BLaER1 (cell line): ENCODE data around the gene PALLD.

ENCODE experiments used
- H3K27ac ChIP-seq: shearing (Covaris generic); formaldehyde crosslinking; 2 replicates; pipeline ENCODE4 v1.8.1; 2022
- H3K27me3 ChIP-seq: shearing (Covaris generic); formaldehyde crosslinking; 2 replicates; pipeline ENCODE4 v1.8.1; 2022
- H3K36me3 ChIP-seq: shearing (Covaris generic); formaldehyde crosslinking; 2 replicates; pipeline ENCODE4 v1.8.1; 2022
- H3K4me1 ChIP-seq: shearing (Covaris generic); formaldehyde crosslinking; 2 replicates; pipeline ENCODE4 v1.8.1; 2022
- H3K4me2 ChIP-seq: shearing (Covaris generic); formaldehyde crosslinking; 2 replicates; pipeline ENCODE4 v1.8.1; 2022
- H3K4me3 ChIP-seq: shearing (Covaris generic); formaldehyde crosslinking; 2 replicates; pipeline ENCODE4 v1.8.1; 2022
- H3K9ac ChIP-seq: shearing (Covaris generic); formaldehyde crosslinking; 2 replicates; pipeline ENCODE4 v1.8.1; 2022
- H3K9me3 ChIP-seq: shearing (Covaris generic); formaldehyde crosslinking; 2 replicates; pipeline ENCODE4 v1.8.1; 2022
- H4K20me1 ChIP-seq: shearing (Covaris generic); formaldehyde crosslinking; 2 replicates; pipeline ENCODE4 v1.8.1; 2022
- Cebpa-rat ChIP-seq: shearing (Covaris generic); IDR thresholded peaks from 2 replicates; pipeline ENCODE4 v1.8.1; 2022

Gene PALLD

DNA sequence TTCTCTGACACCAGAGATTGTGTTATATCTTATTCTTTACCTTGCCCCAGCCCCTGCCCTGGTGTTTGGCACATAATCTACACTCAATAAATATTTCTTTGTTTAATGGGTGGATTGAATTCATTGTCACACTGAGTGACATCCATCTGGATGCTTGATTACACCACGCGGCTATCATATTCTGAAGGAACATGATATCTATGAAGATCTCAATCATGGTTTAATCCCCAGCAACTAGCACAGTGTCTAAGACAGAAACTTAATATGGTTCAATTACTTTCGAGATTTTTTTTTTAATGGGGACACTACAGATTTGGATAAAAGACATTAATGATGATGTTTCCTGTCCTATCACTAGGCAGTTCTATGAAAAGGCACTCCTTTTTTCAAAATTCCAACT lies 246.3 kb downstream of the PALLD start:
- TF ChIP-seq Cebpa-rat: no peak
- Histone ChIP-seq H4K20me1 (no peaks in the 10 kb centered on the region), H3K9me3 (no peaks in the 10 kb centered on the region), H3K27me3 (no peaks in the 10 kb centered on the region), H3K27ac (no peak overlapping the region), H3K4me1 (no peaks in the 10 kb centered on the region), H3K4me3 (no peak overlapping the region), H3K36me3 (no peaks in the 10 kb centered on the region), H3K9ac (no peak overlapping the region), H3K4me2 (no peak overlapping the region)

- no peak overlapping the region for H3K4me2 ChIP-seq
- TF ChIP-seq Cebpa-rat: no peak
- H3K9me3 ChIP-seq: no peaks in the 10 kb centered on the region
Measured at GRCh38 chr4:168743601-168744000, 246.7 kb downstream of the PALLD start.

DNA sequence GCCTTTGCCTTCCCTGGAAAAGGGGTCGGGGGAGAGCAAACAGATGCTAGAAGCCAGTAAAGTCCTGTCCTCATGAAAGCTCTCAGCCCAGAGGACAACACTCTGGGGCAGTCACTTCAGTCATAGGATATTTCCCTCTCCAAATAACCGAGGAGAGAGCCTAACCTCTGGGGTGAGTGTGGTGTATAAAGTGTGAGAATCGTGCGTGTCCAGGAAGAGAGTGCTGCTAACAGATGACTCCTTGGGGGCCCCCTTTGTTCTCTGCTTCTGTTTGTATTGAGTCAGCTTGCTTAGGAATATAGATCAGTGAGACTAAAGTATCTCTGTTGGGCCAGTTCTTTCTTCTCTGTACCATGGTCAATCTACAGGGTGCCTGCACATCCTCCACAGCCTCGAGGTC lies 247.2 kb downstream of the PALLD start:
- Histone ChIP-seq H4K20me1 (no peaks in the 10 kb centered on the region), H3K4me2 (no peak overlapping the region), H3K9me3 (no peaks in the 10 kb centered on the region), H3K36me3 (no peaks in the 10 kb centered on the region), H3K9ac (no peak overlapping the region), H3K4me1 (no peaks in the 10 kb centered on the region), H3K27ac (no peak overlapping the region), H3K27me3 (no peaks in the 10 kb centered on the region), H3K4me3 (no peak overlapping the region)
- no peak for TF ChIP-seq Cebpa-rat

More at GRCh38 chr4:168743601-168744000, 246.7 kb downstream of the PALLD start:
- Histone ChIP-seq H3K4me3 (no peak overlapping the region), H3K4me1 (no peaks in the 10 kb centered on the region), H4K20me1 (no peaks in the 10 kb centered on the region), H3K9ac (no peak overlapping the region), H3K36me3 (no peaks in the 10 kb centered on the region), H3K27me3 (no peaks in the 10 kb centered on the region), H3K27ac (no peak overlapping the region)

- no peak overlapping the region for H3K9ac ChIP-seq
- H4K20me1 ChIP-seq: no peaks in the 10 kb centered on the region
- no peak overlapping the region for H3K4me3 ChIP-seq
- no peak overlapping the region for H3K27ac ChIP-seq
- no peak for TF ChIP-seq Cebpa-rat
- no peak overlapping the region for H3K4me2 ChIP-seq
- no peaks in the 10 kb centered on the region for H3K27me3 ChIP-seq
- H3K9me3 ChIP-seq: no peaks in the 10 kb centered on the region
- no peaks in the 10 kb centered on the region for H3K36me3 ChIP-seq
- no peaks in the 10 kb centered on the region for H3K4me1 ChIP-seq
Measured at GRCh38 chr4:168748807-168749206, 252.0 kb downstream of the PALLD start.

DNA sequence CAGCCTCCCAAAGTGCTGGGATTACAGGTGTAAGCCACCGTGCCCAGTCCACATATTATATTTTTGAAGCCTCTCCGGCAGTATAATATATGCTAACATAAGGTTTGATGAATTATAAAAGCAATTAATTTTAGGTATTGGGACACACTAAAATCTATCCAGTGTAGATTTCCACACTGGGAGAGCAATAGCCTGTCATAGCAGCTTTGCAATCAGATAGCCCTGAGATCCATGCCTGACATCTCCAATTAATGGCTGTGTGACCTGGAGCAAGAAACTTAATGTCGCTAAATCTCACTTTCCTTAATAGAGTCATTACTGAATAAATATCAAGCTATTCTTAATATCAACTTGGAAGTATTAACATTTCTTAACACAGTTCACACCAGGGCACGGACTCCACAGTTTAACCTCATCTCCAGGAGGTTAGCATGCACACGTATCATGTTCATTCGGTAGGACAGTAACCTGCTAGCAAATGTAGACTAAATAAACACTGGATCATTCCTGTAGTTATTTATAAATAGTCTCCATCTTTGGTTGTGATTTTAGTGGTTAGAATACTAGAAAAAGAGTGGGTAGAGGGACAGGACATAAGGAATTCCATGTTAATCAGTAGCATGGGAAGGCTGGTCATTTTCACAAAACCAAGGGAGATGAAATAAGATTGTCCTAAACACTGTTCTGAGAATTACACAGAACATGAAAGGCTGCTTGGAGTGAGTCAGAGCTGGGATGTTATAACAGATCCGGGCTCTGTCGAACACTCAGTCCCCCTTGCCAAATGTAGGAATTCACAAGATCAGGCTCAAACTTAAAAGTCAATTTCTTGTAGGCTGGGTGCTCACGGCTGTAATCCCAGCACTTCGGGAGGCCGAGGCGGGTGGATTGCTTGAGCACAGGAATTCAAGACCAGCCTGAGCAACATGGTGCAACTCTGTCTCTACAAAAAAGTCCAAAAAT lies 254.7 kb downstream of the PALLD start:
- no peak overlapping the region for H3K27ac ChIP-seq
- no peaks in the 10 kb centered on the region for H3K4me1 ChIP-seq
- no peak overlapping the region for H3K9ac ChIP-seq
- TF ChIP-seq Cebpa-rat: no peak
- H3K4me3 ChIP-seq: no peak overlapping the region
- no peak overlapping the region for H3K4me2 ChIP-seq
- no peaks in the 10 kb centered on the region for H4K20me1 ChIP-seq
- no peaks in the 10 kb centered on the region for H3K9me3 ChIP-seq
- H3K36me3 ChIP-seq: no peaks in the 10 kb centered on the region
- no peaks in the 10 kb centered on the region for H3K27me3 ChIP-seq

DNA sequence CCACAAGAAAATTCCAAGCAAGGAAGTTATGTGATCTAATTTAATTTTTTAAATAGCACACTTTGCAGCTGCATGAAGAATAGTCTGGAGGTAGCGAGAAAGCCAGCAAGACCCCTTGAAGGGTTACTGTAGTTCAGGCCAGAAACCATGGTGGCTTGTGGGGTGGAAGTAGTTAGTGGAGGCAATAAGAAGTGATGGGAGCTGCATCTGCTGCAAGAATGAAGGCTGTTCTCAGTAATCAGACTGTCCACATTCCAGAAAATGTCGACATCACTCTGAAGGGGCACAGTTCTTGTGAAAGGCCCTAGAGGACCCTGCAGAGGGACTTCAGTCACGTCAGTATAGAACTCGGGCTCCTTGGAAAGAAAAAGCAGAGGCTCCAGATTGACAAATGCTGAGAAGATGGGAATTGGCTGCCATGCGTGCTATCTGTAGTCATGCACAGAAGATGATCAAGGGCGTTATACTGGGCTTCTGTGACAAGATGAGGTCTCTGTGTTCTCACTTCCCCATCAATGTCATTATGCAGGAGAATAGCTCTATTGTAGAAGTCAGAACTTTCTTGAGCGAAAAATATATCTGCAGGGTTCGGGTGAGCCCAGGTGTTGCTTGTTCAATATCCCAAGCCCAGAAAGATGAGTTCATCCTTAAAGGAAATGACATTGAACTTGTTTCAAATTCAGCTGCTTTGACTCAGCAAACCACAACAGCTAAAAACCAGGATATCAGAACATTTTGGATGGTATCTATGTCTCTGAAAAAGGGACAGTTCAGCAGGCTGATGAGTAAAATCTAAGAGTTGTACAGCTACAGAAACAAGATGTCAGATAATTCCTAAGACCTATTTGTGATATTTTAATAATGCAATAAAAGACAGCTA lies 259.0 kb downstream of the PALLD start:
- H3K4me2 ChIP-seq: no peak overlapping the region
- no peak overlapping the region for H3K4me3 ChIP-seq
- H3K27me3 ChIP-seq: no peaks in the 10 kb centered on the region
- H3K9ac ChIP-seq: no peak overlapping the region
- no peaks in the 10 kb centered on the region for H3K9me3 ChIP-seq
- H3K27ac ChIP-seq: no peak overlapping the region
- no peaks in the 10 kb centered on the region for H4K20me1 ChIP-seq
- TF ChIP-seq Cebpa-rat: no peak
- no peaks in the 10 kb centered on the region for H3K4me1 ChIP-seq
- H3K36me3 ChIP-seq: no peaks in the 10 kb centered on the region

DNA sequence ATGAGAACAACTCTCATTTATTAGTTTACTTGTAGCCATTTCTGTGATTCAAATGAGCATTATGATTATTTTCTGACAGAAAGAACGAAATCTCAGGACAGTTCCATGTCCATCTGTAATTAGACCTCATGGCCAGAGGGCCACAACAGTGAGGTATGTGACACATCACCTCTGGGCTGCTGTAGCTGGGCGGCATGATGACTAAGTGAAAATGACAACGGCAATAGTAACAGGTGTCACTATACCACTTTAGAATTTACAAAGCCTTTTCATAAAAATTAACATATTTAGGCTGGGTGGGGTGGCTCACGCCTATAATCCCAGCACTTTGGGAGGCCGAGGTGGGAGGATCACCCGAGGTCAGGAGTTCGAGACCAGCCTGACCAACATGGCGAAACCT lies 260.6 kb downstream of the PALLD start:
- H3K36me3 ChIP-seq: no peaks in the 10 kb centered on the region
- H3K9ac ChIP-seq: no peak overlapping the region
- H3K4me1 ChIP-seq: no peaks in the 10 kb centered on the region
- H3K9me3 ChIP-seq: no peaks in the 10 kb centered on the region
- no peak overlapping the region for H3K4me2 ChIP-seq
- no peaks in the 10 kb centered on the region for H3K27me3 ChIP-seq
- H3K27ac ChIP-seq: no peak overlapping the region
- no peak overlapping the region for H3K4me3 ChIP-seq
- TF ChIP-seq Cebpa-rat: no peak
- H4K20me1 ChIP-seq: no peaks in the 10 kb centered on the region

- H3K27ac ChIP-seq: no peak overlapping the region
- H4K20me1 ChIP-seq: no peaks in the 10 kb centered on the region
- TF ChIP-seq Cebpa-rat: no peak
Measured at GRCh38 chr4:168758351-168758876, 261.6 kb downstream of the PALLD start.

GRCh38 chr4:168759321-168759720 lies 262.5 kb downstream of the PALLD start:
- TF ChIP-seq Cebpa-rat: no peak
- H3K27me3 ChIP-seq: no peaks in the 10 kb centered on the region
- no peaks in the 10 kb centered on the region for H3K4me1 ChIP-seq
- H4K20me1 ChIP-seq: no peaks in the 10 kb centered on the region
- H3K27ac ChIP-seq: no peak overlapping the region
- no peaks in the 10 kb centered on the region for H3K9me3 ChIP-seq
- no peak overlapping the region for H3K4me2 ChIP-seq
- H3K9ac ChIP-seq: no peak overlapping the region
- no peaks in the 10 kb centered on the region for H3K36me3 ChIP-seq
- no peak overlapping the region for H3K4me3 ChIP-seq

More at GRCh38 chr4:168758351-168758876, 261.6 kb downstream of the PALLD start:
- no peaks in the 10 kb centered on the region for H3K4me1 ChIP-seq
- H3K4me2 ChIP-seq: no peak overlapping the region
- H3K27me3 ChIP-seq: no peaks in the 10 kb centered on the region
- no peaks in the 10 kb centered on the region for H3K36me3 ChIP-seq
- H3K4me3 ChIP-seq: no peak overlapping the region
- no peaks in the 10 kb centered on the region for H3K9me3 ChIP-seq
- H3K9ac ChIP-seq: no peak overlapping the region
